ACC112 (cell line): ENCODE data around the gene CUL5.

Experiments
- H2AFZ ChIP-seq: fragments of 200-600 bp; sonication (generic); one replicate; pipeline ENCODE4 v1.6.0; 2017; ENCODE audit warnings: antibody characterized with exemption, low read length; ENCODE audit not compliant: unreplicated experiment
- H3K27ac ChIP-seq: fragments of 200-600 bp; sonication (generic); 2 replicates; pipeline ENCODE4 v1.5.1; 2014; ENCODE audit warnings: low read depth, mild to moderate bottlenecking, antibody characterized with exemption, low read length, moderate library complexity
- H3K27me3 ChIP-seq: fragments of 200-600 bp; sonication (generic); 2 replicates; pipeline ENCODE4 v1.6.1; 2014; ENCODE audit warnings: mild to moderate bottlenecking, antibody characterized with exemption, low read length, moderate library complexity, mixed read lengths; ENCODE audit not compliant: insufficient read depth
- H3K36me3 ChIP-seq: fragments of 200-600 bp; sonication (generic); 2 replicates; pipeline ENCODE4 v1.6.1; 2016; ENCODE audit warnings: mild to moderate bottlenecking, antibody characterized with exemption, low read length, moderate library complexity, mixed read lengths; ENCODE audit not compliant: insufficient read depth
- H3K4me1 ChIP-seq: fragments of 200-600 bp; sonication (generic); one replicate; pipeline ENCODE4 v1.6.1; 2016; ENCODE audit warnings: low read length, mixed read lengths; ENCODE audit not compliant: insufficient read depth, unreplicated experiment, control insufficient read depth
- H3K4me3 ChIP-seq: fragments of 200-600 bp; sonication (generic); 2 replicates; pipeline ENCODE4 v1.5.1; 2014; ENCODE audit warnings: mild to moderate bottlenecking, low read depth, low read length
- H3K79me2 ChIP-seq: fragments of 200-600 bp; sonication (generic); one replicate; pipeline ENCODE4 v1.6.0; 2016; ENCODE audit warnings: low read length; ENCODE audit not compliant: control insufficient read depth, unreplicated experiment, insufficient read depth

Gene CUL5

DNA sequence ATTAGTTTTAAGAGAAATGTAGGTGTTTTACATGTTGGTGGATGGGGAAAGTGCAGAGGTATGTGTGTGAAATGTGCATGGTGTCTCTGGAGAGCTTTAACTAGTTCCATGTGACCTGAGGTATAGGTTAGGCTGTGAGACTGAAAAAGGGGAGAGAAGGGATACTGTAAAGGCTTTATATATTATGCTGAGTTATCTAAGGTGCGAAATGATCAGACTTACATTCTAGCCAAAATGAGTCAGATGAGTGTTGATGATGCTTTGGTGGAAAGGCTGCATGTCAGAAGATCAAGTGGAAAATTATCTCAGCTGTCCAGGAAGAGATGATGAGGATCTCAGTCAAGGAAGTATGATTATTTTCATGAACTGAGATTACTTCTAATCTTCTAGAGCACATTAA is 128.5 kb downstream of the CUL5 start:
- Histone ChIP-seq H3K79me2 (no peaks in the 10 kb centered on the region), H3K4me3 (no peak overlapping the region), H3K27me3 (no peaks in the 10 kb centered on the region), H3K27ac (no peak overlapping the region), H3K36me3 (peaks cover 6% of the 10 kb centered on the region; the same call in 1 of the 2 replicates), H3K4me1 (peaks cover 4% of the 10 kb centered on the region), H2AFZ (no peak overlapping the region)

DNA sequence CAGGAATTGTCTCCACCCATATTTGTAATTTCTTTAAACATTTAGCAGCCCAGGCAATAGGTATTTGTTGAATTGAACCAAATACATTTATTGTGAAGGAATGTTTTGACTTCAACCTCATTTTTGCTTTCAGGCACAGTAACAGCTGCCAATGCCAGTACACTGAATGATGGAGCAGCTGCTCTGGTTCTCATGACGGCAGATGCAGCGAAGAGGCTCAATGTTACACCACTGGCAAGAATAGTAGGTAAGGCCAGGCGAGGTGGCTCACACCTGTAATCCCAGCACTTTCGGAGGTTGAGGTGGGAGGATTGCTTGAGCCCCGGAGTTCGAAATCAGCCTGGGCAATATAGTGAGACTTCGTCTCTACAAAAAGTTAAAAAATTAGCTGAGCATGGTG is 133.6 kb downstream of the CUL5 start:
- H3K27ac ChIP-seq, result no peak overlapping the region
- no peak overlapping the region for H2AFZ ChIP-seq
- no peaks in the 10 kb centered on the region for H3K27me3 ChIP-seq
- no peak overlapping the region for H3K4me3 ChIP-seq
- H3K36me3 ChIP-seq, result peaks cover 30% of the 10 kb centered on the region
- H3K4me1 ChIP-seq, result no peaks in the 10 kb centered on the region
- no peaks in the 10 kb centered on the region for H3K79me2 ChIP-seq

DNA sequence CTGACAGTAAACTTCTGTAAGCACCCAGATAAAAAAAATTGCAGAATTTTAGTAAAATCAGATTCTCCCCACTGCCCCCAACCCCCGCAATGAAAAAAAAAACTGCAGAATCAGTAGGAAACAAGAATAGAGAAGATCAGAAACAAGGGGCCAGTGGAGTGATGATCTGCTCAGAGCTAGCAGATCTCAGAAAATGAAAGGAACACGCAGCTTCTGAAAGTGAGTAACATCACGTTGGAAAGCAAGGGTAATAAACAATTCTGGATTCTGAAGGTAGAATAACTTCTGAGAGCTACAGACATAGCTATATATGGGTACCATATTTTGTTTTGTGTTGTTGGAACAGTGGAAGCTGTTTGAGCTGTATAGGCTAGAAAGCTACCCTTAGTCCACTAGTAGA is 135.9 kb downstream of the CUL5 start:
- Histone ChIP-seq H2AFZ (no peak overlapping the region), H3K27ac (no peak overlapping the region), H3K4me1 (no peaks in the 10 kb centered on the region), H3K27me3 (no peaks in the 10 kb centered on the region), H3K36me3 (peaks cover 38% of the 10 kb centered on the region), H3K79me2 (no peaks in the 10 kb centered on the region), H3K4me3 (no peak overlapping the region)

DNA sequence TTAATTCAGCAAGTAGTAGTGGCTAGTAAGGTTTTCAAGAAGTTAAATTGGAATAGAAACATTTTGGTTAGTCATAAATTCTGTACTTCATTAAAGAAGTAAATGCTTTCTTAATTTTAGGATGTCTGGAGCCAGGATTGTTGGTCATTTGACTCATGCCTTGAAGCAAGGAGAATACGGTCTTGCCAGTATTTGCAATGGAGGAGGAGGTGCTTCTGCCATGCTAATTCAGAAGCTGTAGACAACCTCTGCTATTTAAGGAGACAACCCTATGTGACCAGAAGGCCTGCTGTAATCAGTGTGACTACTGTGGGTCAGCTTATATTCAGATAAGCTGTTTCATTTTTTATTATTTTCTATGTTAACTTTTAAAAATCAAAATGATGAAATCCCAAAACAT is 138.5 kb downstream of the CUL5 start:
- H2AFZ ChIP-seq, result no peak overlapping the region
- H3K79me2 ChIP-seq, result no peaks in the 10 kb centered on the region
- H3K4me3 ChIP-seq, result no peak overlapping the region
- H3K27ac ChIP-seq, result no peak overlapping the region
- peaks cover 47% of the 10 kb centered on the region for H3K36me3 ChIP-seq
- no peaks in the 10 kb centered on the region for H3K27me3 ChIP-seq
- no peaks in the 10 kb centered on the region for H3K4me1 ChIP-seq

DNA sequence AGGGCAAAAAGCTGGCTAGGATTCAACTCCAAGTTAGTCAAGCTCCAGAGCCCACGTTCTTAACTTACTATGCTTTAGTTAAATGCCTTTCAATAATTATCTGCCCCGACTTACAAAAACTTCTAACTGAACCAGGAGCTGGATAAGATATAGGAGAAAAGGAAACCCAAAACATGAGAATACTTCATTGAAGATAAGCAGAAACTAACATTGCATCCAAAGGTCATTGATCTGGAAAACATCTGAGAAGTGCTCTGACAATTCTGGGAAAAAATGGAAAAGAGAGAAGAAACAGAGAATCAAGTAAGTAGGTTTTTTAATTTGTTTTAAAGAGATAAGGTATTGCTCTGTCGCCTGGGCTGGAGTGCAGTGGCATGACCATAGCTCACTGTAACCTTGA is 139.9 kb downstream of the CUL5 start:
- Histone ChIP-seq H3K36me3 (peaks cover 38% of the 10 kb centered on the region), H3K4me1 (no peaks in the 10 kb centered on the region), H3K4me3 (no peak overlapping the region), H3K79me2 (no peaks in the 10 kb centered on the region), H2AFZ (no peak overlapping the region), H3K27ac (no peak overlapping the region), H3K27me3 (no peaks in the 10 kb centered on the region)

DNA sequence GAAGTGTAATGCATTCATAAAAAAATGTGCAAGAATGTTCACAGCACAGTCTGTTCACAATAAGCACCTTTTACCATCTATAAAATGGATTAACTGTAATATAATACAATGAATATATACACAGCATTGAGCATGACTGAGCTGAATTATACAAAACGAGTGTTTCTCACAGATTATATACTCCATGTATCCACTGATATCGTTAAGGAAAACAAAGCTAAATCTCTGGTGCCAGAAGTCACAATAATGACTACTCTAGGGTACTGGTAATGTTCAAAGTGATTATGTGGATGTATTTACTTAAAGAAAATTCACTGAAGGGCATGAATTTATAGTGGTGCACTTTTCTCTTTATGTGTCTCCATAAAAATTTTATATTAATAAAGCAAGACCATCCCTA is 145.9 kb downstream of the CUL5 start:
- Histone ChIP-seq H3K4me3 (no peak overlapping the region), H3K27me3 (no peaks in the 10 kb centered on the region), H3K27ac (no peak overlapping the region), H2AFZ (no peak overlapping the region), H3K4me1 (no peaks in the 10 kb centered on the region), H3K79me2 (no peaks in the 10 kb centered on the region), H3K36me3 (peaks cover 19% of the 10 kb centered on the region; the same call in 1 of the 2 replicates)
